Stimulated activated naive B cell treated with anti-CD40 and anti-IgM and Interleukin-4, amounts not matched to agents 10 μg/mL and 1 μg/mL and 100 μg/mL, for 72 hours (primary cell): Measurements from ENCODE around the gene TXNDC11.

Source experiments
- ATAC-seq, 2 donors: fragments of 150-1000 bp; cut with Tn5 transposase; replicated peaks; 2 replicates each; pipeline ENCODE4 v1.10.0; 2021; ENCODE audit warnings: moderate library complexity in 1 of 2
- DNase-seq: peaks from one replicate; pipeline ENCODE4 v3.0.0; 2021
- H3K27ac Mint-ChIP-seq: one replicate; pipeline ENCODE4 v1.8.0; 2022; ENCODE audit warnings: mild to moderate bottlenecking, mixed read lengths
- H3K27me3 Mint-ChIP-seq, 2 donors: one replicate each; pipeline ENCODE4 v1.8.0; 2022; ENCODE audit warnings: mixed read lengths in 2 of 2
- H3K36me3 Mint-ChIP-seq, 2 donors: one replicate each; pipeline ENCODE4 v1.8.0; 2022; ENCODE audit warnings: mixed read lengths in 2 of 2, mild to moderate bottlenecking in 1 of 2
- H3K4me1 Mint-ChIP-seq, 2 donors: one replicate each; pipeline ENCODE4 v1.8.0; 2022; ENCODE audit warnings: mixed read lengths in 2 of 2, mild to moderate bottlenecking in 1 of 2
- H3K4me3 Mint-ChIP-seq, 2 donors: one replicate each; pipeline ENCODE4 v1.8.0; 2022; ENCODE audit warnings: mild to moderate bottlenecking in 2 of 2, mixed read lengths in 2 of 2, moderate library complexity in 1 of 2
- H3K9me3 Mint-ChIP-seq, 2 donors: one replicate each; pipeline ENCODE4 v1.8.0; 2022; ENCODE audit warnings: mixed read lengths in 2 of 2, mild to moderate bottlenecking in 1 of 2

TXNDC11 gene

GRCh38 chr16:11667221-11667823 is 75.3 kb downstream of the TXNDC11 start:
- peak overlapping the region; percentile 49 to 59 for H3K4me3 Mint-ChIP-seq
- no peaks in the 10 kb centered on the region for H3K9me3 Mint-ChIP-seq
- DNase-seq (no peak), ATAC-seq (no peak)
- peaks cover 57 to 65% of the 10 kb centered on the region in 2 donors for H3K4me1 Mint-ChIP-seq
- peaks cover 2 to 8% of the 10 kb centered on the region in 2 donors for H3K36me3 Mint-ChIP-seq
- no peak overlapping the region for H3K27ac Mint-ChIP-seq
- H3K27me3 Mint-ChIP-seq = no peaks in the 10 kb centered on the region

DNA sequence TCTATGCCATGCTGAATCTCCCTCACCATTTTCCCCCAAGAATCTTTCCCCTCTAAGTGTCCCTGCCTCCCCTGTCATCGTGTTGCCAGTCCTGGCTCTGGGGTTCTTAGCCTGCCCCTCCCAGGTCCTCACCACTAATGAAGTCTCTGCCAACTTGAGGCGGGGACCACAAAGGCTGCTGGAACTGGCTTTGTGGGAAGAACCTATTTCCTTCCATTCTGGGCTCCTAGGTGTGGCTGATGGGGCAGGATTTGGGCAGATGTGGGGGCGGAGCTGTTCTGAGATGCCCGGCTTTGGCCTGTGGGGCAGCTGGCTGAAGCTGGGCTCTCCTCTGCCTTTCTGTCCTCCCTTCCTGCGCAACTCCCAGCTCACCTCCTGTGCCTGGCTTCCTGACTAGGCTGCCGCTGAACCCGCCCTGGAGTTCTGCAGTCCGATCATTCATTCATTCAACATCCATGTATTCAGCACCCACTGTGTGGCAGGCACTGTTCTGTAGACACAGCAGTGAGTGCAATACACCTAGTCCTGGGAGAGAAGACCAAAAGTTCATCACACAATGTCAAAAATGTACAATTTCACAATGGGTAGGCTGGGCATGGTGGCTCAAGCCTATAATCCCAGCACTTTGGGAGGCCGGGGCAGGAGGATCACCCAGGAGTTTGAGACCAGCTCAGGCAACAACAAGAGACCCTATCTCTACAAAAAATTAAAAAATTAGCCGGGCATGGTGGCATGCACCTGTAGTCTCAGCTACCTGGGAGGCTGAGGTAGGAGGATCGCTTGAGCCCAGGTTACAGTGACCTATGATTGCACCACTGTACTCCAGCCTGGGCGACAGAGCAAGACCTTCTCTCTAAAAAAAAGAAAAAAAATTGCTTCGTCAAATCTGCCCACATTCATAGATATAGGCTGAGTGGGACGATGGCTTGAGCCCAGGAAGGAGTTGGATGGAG is 76.3 kb downstream of the TXNDC11 start:
- Mint-ChIP-seq H3K4me3 (peak overlapping the region; percentile 49 to 59), H3K9me3 (no peaks in the 10 kb centered on the region), H3K36me3 (peaks cover 2 to 8% of the 10 kb centered on the region in 2 donors), H3K4me1 (peaks cover 49 to 56% of the 10 kb centered on the region in 2 donors), H3K27me3 (no peaks in the 10 kb centered on the region), H3K27ac (peak overlapping the region; percentile 75)
- no peak for ATAC-seq
- no peak for DNase-seq

DNA sequence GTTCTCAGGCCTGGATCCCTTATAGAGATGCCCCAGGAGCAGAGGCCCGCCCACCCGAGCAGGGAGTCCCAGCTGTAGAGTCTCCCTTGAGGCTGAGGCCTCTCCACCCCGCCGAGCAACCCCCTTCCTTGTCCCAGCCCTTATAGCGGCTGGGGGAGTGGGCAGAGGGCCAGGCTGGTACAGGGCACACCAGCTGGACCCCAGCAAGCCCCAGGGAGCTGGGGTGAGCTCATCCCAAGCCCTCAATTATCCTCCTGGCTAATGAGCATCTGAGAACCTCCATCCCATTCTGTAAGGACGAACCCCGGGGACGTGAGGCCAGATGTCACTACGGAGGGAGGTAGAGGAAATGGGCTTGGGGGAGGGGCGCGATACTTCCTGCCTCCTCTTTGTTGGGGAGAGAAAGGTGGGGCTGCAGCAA is 77.6 kb downstream of the TXNDC11 start:
- Mint-ChIP-seq H3K27ac (peak overlapping the region; percentile 80), H3K9me3 (no peaks in the 10 kb centered on the region), H3K4me1 (peaks cover 36 to 43% of the 10 kb centered on the region in 2 donors), H3K4me3 (peak overlapping the region in 1 of 2 donors; percentile 34), H3K36me3 (no peaks in the 10 kb centered on the region), H3K27me3 (no peaks in the 10 kb centered on the region)
- no peak for ATAC-seq
- no peak for DNase-seq

- H3K4me1 Mint-ChIP-seq = peaks cover 30 to 35% of the 10 kb centered on the region in 2 donors
- no peak for ATAC-seq
- DNase-seq = no peak
- no peak overlapping the region for H3K4me3 Mint-ChIP-seq
- no peaks in the 10 kb centered on the region for H3K9me3 Mint-ChIP-seq
- H3K27me3 Mint-ChIP-seq = no peaks in the 10 kb centered on the region
- H3K27ac Mint-ChIP-seq = no peak overlapping the region
- no peaks in the 10 kb centered on the region for H3K36me3 Mint-ChIP-seq
Observed at GRCh38 chr16:11662582-11662981, 80.1 kb downstream of the TXNDC11 start.

DNA sequence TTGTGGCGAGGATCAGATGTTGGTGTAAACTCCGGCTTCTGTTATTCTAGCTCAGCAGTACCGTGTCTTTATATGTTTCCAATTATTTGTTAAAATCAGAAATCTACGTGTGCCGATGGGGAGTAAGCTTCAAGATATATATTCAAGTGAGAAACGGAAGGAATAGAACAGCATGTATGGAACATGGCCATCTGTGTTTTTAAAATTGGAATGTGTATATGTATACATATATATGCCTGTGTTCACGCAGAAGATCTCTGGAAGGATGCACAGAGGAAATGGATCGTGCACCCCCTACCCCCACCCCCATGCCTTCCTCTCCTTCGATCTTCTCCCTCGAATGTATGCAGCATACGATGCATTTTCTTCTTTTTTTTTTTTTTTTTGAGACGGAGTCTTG is 82.1 kb downstream of the TXNDC11 start:
- no peaks in the 10 kb centered on the region for H3K36me3 Mint-ChIP-seq
- H3K4me3 Mint-ChIP-seq = no peak overlapping the region
- ATAC-seq = no peak
- H3K9me3 Mint-ChIP-seq = no peaks in the 10 kb centered on the region
- DNase-seq = no peak
- peaks cover 22 to 23% of the 10 kb centered on the region in 2 donors for H3K4me1 Mint-ChIP-seq
- no peak overlapping the region for H3K27ac Mint-ChIP-seq
- no peaks in the 10 kb centered on the region for H3K27me3 Mint-ChIP-seq

DNA sequence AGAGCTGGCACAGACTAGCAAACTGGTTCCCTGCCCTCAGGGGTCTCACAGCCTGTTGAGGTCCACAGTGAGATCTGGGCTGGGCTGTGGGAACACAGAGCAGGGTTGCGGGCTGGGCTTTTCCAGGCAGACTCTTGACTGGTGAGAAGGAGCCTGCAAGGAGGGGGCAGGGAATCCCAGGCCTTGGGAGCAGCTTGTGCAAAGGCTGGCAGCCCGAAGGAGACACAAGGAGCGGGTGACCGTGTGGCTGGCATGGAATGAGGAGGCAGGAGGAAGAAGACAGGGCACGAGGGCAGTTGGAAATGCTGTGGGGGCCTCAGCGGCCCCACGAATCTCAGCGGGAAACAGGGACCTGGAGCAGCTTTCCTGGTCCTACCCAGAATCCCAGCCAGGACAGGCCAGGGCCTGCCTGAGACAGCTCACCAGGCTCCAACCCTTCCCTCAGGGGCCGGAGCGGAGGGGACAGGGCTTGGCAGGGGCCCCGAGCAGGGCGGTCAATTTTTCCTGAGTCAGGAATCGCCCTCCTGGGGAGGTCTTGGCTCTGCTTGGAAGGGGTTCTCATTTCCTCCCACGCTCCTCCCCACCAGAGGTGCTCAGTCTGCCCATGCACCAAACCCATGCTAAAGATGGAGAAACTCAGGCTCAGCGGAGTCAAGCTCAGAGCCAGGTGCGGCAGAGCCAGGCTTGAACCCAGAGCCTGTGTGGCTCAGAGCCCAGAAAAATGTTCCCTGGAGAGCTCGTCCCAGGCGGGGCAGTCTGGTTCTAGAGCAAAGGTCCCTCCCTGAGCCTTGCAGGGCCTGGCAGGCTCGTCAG is 83.6 kb downstream of the TXNDC11 start:
- no peaks in the 10 kb centered on the region for H3K9me3 Mint-ChIP-seq
- H3K27me3 Mint-ChIP-seq = no peaks in the 10 kb centered on the region
- no peaks in the 10 kb centered on the region for H3K36me3 Mint-ChIP-seq
- H3K4me3 Mint-ChIP-seq = no peak overlapping the region
- DNase-seq (no peak), ATAC-seq (no peak)
- H3K27ac Mint-ChIP-seq = no peak overlapping the region
- H3K4me1 Mint-ChIP-seq = peaks cover 8 to 9% of the 10 kb centered on the region in 2 donors

GRCh38 chr16:11657556-11657955 is 85.1 kb downstream of the TXNDC11 start:
- Mint-ChIP-seq H3K27me3 (no peaks in the 10 kb centered on the region), H3K9me3 (no peaks in the 10 kb centered on the region), H3K36me3 (no peaks in the 10 kb centered on the region), H3K4me1 (peaks cover 5 to 6% of the 10 kb centered on the region in 2 donors), H3K27ac (no peak overlapping the region), H3K4me3 (no peak overlapping the region)
- DNase-seq = no peak
- no peak for ATAC-seq

DNA sequence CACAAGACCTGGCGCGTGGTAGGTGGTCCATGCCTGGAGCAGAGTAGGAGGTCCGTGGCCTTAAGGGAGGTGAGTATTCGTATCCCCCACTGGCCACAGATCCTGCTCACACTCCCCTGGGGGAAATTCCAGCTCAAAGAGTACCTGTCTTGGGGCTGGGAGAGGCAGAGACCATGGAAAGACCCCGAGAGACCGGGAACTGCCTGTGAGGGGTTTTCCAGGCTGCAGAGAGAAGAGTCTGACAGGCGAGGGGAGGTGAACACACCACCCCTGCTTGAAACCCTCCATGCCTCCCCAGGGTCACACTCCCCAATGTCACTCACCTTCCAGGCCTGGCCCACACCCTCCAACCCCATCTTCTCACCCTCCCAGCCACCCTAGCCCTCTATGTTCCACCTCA is 87.0 kb downstream of the TXNDC11 start:
- Mint-ChIP-seq H3K4me1 (peaks cover 12 to 15% of the 10 kb centered on the region in 2 donors), H3K4me3 (no peak overlapping the region), H3K36me3 (no peaks in the 10 kb centered on the region), H3K9me3 (no peaks in the 10 kb centered on the region), H3K27ac (no peak overlapping the region), H3K27me3 (no peaks in the 10 kb centered on the region)
- ATAC-seq (no peak), DNase-seq (no peak)

- ATAC-seq = no peak
- peak overlapping the region; percentile 56 for H3K27ac Mint-ChIP-seq
- H3K36me3 Mint-ChIP-seq = no peaks in the 10 kb centered on the region
- H3K4me1 Mint-ChIP-seq = peaks cover 12 to 15% of the 10 kb centered on the region in 2 donors
- peaks cover 5 to 7% of the 10 kb centered on the region in 2 donors for H3K27me3 Mint-ChIP-seq
- H3K4me3 Mint-ChIP-seq = no peak overlapping the region
- H3K9me3 Mint-ChIP-seq = no peaks in the 10 kb centered on the region
- no peak for DNase-seq
Observed at GRCh38 chr16:11651796-11652195, 90.9 kb downstream of the TXNDC11 start.

DNA sequence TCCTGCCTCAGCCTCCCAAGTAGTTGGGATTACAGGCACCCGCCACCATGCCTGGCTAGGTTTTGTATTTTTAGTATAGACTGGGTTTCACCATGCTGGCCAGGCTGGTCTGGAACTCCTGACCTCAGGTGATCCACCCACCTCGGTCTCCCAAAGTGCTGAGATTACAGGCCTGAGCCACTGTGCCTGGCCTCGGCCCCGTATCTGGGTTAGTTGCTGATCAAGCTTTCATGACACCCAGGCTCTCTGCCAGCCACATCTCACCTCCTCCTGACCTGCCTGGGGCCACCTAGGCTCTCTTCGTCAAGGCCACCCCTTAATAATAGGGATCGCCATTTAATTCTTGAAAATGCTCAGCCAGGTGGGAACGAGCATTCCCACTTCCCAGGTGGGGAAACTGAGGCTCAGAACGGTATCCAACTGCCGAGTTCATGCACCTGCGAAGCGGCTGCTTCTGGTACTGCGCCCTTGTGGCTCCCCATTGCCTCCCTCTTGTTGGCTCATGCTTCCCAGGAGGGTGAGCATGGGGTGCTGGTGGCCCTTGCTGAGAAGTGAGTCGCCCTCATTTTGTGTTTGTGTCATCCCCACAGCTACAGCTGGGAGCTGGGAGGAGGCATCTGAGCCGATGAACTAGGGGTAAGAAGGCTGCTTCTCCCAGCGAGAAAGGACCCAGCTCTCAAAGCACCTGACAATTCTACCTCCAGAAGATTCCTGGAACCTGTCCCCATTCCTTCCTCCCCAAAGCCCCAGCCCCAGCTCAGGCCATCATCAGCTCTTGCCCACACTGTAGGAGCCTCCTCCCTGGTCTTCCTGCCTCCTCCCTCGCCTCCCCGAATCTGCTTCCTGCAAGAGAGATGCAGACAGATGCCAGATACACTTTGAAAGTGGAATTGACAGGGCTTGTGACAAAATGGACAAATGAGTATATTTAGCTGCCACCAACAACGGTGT is 91.7 kb downstream of the TXNDC11 start:
- no peak overlapping the region for H3K4me3 Mint-ChIP-seq
- no peak for DNase-seq
- no peak overlapping the region for H3K27ac Mint-ChIP-seq
- no peaks in the 10 kb centered on the region for H3K36me3 Mint-ChIP-seq
- H3K4me1 Mint-ChIP-seq = peaks cover 10 to 14% of the 10 kb centered on the region in 2 donors
- no peaks in the 10 kb centered on the region for H3K9me3 Mint-ChIP-seq
- peaks cover 5 to 7% of the 10 kb centered on the region in 2 donors for H3K27me3 Mint-ChIP-seq
- no peak for ATAC-seq

DNA sequence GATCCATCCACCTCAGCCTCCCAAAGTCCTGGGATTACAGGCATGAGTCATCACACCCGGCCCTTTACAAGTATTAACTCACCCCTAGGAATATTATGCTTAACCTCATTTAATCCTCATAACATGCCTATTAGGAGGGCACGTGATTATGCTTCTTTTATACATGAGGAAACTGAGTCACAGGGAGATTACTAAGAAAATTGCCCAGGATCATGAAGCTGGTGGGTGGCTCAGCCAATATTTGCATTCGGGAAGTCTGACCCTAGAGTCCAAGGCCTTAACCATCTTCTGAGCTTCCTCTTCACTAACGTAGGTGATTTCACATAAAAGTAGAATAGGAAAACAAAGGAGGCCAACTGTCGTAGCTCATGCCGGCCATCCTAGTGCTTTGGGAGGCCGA is 93.4 kb downstream of the TXNDC11 start:
- H3K4me3 Mint-ChIP-seq = no peak overlapping the region

GRCh38 chr16:11642765-11643116 is 99.9 kb downstream of the TXNDC11 start:
- Mint-ChIP-seq H3K4me3 (no peak overlapping the region), H3K27ac (no peak overlapping the region), H3K4me1 (peaks cover 8 to 20% of the 10 kb centered on the region in 2 donors), H3K27me3 (peaks cover 0 to 11% of the 10 kb centered on the region in 2 donors), H3K9me3 (no peaks in the 10 kb centered on the region), H3K36me3 (no peaks in the 10 kb centered on the region)
- DNase-seq (no peak), ATAC-seq (no peak)

More for the DNA sequence above, 93.4 kb downstream of the TXNDC11 start:
- no peaks in the 10 kb centered on the region for H3K36me3 Mint-ChIP-seq
- no peak for DNase-seq
- ATAC-seq = no peak
- H3K9me3 Mint-ChIP-seq = no peaks in the 10 kb centered on the region
- H3K27ac Mint-ChIP-seq = peak overlapping the region; percentile 5
- H3K4me1 Mint-ChIP-seq = peaks cover 10% of the 10 kb centered on the region in 2 donors
- H3K27me3 Mint-ChIP-seq = peaks cover 5 to 7% of the 10 kb centered on the region in 2 donors

GRCh38 chr16:11640987-11641817 is 101.5 kb downstream of the TXNDC11 start:
- DNase-seq (no peak), ATAC-seq (peak; percentile 69 to 74)
- Mint-ChIP-seq H3K36me3 (no peaks in the 10 kb centered on the region), H3K27me3 (peaks cover 0 to 11% of the 10 kb centered on the region in 2 donors), H3K27ac (no peak overlapping the region), H3K4me3 (peak overlapping the region in 1 of 2 donors; percentile 37), H3K4me1 (peaks cover 8 to 20% of the 10 kb centered on the region in 2 donors), H3K9me3 (no peaks in the 10 kb centered on the region)
